Measurements from ENCODE around the gene RAP1A.
A peak's percentile ranks its signal among the peaks of the same experiment; 100 is the strongest.
"Not testable (repeated sequence)": the region's sequence is repeated elsewhere in the genome, so short reads cannot be mapped to it uniquely, and the experiment has no call there.

Gene RAP1A

DNA sequence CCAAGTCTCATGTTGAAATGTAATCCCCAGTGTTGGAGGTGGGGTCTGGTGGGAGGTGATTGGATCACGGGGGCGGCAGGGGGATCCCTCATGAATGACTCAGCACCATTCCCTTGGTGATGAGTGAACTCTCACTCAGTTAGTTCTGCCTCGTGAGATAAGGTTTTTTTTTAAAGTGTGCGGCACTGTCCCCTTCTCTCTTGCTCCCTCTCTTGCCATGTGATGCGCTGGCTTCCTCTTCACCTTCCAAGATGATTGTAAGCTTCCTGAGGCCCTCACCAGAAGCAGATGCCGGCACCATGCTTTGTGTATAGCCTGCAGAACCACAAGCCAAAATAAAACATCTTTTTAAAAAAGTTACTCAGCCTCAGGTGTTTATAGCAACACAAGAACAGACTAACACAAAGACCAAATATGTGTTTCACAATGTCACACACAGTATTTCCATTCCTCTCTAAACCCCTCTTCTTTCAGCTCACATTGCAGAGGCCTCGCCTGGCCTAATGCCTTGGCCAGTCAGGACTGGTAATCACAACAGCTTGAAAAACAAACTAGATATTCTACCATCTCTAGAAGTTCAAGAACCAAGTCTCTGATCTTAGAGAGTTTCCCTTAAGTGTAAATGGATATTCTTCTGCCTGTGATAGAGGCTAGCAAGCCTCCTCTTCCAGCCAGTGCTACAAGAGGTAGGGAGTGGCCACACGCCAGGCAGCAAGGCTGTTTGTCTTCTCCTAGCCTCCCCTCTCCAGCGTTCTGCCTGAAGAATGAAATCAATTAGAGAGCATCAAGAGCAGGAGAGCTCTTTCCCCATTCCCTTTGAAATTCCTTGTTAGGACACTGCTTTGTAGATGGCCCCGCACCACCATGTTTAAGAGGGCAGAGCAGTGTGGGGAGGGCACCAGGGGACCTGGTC lies 19.6 kb upstream of the RAP1A start:
- DNase-seq: no peak

DNA sequence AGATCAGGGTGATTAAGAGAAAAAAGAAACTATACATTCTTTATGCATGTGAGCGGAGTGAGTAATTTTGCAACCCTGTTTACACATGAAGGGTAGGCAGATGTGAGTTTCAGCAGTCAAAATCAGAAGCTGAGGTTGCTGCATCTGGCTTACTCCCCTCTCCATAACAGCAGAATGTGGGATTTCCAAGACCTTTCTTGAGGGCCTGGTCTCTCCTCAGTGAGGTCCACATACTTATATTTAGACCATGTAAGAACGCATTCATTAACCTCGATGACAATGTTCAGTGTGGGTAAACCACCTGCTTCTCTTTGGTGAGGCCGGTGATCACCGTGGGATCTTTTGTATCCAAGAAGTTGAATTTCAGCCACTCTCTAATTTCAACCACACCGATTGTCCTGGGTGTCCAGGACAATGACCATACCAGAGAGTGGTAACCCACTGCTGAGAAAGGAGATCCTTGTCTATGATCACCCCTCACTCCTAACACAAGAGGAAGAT lies 18.7 kb upstream of the RAP1A start:
- no peak for DNase-seq

DNA sequence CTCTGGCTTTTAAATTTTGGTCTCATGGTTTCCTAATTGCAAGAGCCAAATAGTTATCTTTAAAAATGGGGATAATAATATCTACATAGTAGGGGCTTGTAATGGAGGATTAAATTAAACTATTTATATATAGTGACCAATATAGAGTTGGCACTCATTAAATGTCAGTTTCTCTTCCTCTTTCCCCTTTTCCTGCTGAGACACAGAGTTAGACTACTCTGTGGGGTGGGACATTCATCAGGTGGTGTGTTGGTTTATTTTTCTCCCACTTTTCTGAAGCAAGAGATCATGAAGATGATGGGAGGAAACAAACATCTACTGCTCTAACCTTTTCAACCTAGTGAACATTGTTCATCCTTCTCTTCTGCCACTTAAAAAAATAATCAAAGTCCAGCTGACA lies 17.3 kb upstream of the RAP1A start:
- DNase-seq: no peak

DNA sequence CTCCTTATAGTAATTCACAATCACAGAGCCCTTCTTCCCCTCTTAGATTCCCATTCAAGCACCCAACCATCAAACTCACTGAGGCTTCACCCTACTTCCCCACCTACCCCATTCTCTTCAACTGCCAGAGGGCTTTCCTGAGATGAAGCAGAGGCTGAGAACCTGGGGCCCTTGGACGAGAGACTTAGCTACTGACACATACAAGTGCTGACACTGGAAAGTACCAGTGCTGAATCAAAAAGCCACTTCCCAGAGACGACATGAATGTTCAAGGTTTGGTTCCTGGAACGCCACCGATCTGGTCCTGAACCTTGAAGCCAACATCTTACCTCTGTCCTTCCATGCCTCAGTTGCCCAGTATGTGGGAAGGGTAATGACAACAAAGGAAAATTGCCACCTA lies 16.6 kb upstream of the RAP1A start:
- DNase-seq: no peak

DNA sequence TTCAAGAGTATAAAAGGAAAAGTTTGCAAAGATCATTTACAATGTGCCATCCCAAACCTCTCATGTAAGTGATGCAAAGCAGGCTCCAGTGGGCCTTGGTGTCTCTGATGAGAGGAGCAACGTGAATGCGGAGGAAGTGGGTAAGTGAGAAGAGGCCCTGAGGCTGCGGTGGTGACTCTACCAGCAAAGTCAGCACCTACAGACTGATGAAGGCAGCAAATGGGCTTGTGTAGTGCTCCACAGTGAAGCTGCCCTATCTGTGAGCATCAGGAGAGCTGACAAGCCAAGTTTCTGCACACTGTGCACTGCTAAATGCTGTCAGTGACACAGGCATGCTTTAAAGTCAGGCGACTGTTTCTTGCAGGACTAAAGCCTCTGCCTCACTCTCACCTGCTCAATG lies 15.6 kb upstream of the RAP1A start:
- DNase-seq: no peak

DNA sequence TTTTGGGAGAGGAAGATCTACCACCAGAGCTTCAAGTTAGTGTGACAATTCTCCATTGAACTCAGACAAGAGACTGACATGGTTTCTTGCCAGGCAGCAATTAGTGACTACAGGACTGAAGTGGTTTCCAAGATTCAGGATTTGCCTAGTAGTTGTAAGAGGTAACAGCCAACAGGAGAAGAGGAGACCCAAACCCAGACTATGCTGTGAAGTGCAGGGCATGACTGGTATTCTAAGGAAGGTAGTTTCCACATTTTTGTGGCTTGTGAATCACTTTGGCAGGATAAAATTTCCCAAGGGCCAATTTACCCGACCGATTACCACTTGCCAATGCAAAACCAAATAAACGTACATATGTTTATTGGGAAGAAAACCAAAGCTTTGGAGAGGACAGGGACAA lies 14.7 kb upstream of the RAP1A start:
- DNase-seq: no peak

DNA sequence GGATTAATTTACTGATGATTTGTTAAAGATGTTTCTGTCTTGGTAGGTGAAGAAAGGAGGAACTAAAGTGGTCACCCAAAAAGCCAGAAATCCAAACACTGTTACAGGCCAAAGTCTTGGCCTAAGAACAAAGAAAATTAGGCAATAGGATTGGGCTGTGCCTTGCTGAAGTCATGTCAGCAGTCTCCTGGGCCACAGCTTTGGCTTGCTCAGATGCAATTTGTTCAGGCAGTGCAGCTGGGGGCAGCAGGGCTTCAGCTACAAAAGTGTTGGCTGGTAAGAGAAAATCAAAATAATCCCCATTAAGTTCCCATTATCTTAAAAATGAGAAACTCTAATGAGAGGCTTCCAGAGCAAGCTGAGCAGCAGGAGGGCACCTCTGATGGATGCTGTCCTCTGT lies 14.0 kb upstream of the RAP1A start:
- peak; percentile 37 for DNase-seq

DNA sequence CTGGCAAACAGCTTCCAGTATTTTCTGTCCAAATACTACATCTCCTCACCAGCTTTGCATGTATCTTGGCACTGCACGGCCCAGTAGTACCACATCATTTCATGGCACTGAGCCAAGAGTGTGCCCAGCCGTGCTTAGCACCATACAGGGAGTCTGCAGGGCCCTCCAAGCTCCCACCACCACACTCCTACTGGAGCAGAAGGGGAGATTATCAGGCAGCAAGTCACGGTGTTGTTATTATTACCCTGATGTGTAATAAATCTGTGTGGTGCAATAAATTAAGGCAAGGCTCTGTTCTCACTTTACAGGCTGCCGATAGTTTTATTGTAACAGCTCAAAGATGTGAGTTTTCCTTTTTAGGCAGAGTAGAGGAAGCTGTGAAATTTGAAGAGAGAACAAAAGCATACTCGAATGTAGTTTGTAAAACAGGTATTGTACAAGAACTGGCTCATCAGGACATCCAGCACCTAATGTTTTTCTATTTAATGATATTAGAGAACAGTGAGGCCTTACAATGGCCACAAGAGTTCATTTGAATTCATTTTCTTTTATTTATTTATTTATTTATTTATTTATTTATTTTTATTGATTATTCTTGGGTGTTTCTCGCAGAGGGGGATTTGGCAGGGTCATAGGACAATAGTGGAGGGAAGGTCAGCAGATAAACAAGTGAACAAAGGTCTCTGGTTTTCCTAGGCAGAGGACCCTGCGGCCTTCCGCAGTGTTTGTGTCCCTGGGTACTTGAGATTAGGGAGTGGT lies 13.0 kb upstream of the RAP1A start:
- DNase-seq: peak; percentile 32

DNA sequence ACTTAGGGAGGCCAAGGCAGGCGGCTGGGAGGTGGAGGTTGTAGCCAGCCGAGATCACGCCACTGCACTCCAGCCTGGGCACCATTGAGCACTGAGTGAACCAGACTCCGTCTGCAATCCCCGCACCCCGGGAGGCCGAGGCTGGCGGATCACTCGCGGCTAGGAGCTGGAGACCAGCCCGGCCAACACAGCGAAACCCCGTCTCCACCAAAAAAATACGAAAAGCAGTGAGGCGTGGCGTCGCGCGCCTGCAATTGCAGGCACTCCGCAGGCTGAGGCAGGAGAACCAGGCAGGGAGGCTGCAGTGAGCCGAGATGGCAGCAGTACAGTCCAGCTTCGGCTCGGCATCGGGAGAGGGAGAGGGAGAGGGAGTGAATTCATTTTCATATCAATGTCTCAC lies 11.1 kb upstream of the RAP1A start:
- not testable (repeated sequence) for DNase-seq

DNA sequence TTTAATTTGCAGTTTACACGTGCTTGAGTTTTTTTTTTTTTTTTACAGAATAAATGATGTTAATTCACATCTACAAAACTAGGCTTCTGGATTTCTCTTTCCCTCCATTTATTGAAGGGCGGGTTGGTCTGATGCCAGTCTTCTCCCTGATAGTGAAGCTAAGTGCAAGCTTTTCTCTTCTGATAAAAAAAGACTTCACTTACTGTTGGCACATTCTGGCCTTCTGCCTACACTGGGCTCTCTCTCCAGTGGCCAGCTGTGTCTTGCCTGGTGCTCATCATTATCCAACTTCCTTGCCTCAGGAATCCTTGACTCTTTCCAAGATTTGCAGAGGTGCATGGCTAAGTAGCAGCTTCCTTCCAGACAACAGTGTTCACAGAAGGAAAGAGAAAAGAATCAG lies 7.6 kb upstream of the RAP1A start:
- no peak for DNase-seq

DNA sequence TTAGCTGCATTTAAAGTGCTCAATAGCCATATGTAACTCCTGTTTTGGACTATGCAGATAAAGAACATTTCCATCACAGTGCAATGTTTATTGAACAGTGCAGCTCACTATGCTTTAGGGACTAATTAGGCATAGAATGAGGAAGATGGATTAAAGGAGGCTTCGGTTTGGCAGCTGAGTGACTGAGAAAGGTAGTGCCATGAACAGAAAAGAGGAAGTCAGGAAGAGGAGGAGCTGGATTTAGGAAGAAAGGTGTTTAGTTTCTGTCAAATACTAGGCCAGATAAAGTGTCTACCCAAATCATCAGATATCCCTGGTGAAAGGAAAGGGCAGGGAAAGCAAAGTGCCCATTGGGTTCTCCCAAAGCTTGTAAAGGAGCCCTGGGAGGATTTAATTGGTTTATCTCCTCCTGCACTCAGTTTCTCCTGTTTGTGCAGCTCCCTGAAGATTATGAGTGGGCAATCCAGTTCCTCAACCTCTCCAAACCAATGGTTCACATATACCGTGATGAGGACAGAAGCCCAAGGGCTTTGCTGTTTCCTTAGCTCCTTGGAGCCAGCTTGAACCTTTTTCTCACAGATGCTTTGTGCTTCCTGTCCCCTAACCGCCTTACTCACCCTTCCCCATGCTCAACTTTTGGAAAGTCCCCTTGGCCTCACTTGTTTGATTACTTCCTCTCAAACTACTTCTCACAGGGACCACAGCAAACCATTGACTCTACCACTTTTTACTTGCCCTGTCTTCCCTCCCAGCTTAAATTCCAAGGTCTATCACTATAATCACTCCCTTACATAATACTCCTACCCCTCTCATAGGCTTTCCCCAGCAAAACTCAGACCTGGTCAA lies 3.5 kb upstream of the RAP1A start:
- no peak for DNase-seq

DNA sequence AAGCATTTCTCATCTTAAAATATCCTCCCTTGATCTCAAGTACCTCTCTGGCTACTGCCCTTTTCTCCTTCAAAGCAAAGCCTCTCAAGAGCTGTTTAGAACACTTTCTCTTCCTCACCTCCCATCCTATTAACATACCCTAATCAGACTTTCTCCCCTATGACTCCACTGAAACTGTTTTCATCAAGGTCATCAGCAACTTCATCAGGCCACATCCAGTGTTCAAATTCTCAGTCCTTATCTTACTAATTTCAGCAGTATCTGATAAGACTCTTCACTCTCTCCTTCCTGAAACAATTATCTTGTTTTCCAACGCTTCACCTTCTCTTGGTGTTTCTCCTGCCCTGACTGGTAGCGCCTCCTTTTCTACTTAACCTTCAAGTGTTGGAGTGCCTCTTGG lies 1.5 kb upstream of the RAP1A start:
- no peak for DNase-seq

DNA sequence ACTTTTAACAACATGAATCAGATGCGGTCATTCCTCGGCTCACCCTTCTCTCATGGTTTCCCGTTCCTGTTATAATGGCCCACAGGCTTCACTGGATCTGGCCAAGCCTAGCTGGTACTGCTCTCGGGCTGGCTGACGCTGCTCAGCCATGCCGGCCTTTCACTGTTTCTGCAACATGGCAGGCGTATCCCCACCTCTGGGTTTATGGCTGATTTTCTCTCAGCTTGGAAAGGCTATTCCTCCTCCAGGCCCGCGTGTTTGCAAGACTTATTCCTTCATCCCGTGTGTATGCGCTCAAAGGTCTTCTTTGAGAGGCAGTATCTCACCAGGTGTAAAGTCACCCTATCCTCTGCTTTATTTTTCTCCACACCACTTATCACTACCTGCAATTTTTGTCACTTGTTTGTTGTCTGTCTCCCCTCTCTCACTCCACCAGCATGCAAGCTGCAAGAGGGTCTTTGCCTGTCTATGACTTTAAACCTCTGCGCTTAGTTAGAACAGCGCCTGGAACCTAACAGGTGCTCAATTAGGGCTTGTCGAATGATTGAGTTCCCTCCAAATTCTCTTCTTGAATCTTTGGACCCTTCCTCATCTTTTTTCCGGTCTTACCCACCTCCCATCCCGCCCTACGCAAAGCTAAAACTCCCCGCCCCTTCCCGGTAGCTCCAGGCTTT lies 491 bp upstream of the RAP1A start:
- no peak for DNase-seq

DNA sequence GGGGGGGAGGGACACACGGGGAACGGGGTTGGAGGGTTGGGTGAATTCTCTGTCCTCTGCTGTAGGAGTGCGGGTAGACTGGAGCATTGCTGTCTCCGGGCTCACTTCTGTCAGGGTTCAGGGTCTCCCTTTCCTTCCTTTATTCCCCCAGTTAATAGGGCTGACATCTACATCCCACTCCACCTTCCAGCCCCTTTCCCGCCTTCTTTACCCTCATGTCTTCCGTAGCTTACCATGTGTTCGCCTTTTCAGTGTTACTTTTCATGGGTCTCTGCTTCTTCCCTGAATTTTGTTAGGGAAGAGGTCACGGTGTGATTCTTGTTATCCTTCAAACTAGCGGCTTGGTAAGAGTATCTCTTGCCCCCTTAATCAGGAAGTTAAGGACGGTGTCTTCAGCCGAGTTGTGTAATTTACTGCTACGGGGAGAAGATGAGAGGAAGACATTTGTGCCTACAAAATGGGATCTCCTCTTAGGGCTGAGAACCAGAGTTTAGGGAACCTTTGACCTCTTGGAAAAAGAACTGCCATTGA lies 917 bp downstream of the RAP1A start:
- DNase-seq: no peak

DNA sequence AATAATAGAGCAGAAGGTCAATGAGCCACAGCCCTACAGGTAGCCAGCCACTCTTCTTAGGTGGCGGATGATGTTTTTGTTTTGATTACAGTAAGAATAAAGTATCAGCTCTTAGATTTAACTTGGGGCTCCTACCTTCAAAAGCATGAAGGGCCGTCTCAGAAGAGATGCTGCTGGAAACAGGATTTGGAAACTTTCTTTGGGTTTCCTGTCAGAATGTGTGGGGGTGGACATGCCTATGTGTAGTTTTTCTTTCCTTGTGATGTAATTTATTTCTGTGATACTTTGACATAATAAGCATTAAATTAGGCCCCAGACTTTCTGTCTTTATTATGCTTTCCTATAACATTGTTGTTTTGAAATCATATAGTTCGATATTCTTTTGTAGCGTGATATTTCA lies 1.5 kb downstream of the RAP1A start:
- no peak for DNase-seq

DNA sequence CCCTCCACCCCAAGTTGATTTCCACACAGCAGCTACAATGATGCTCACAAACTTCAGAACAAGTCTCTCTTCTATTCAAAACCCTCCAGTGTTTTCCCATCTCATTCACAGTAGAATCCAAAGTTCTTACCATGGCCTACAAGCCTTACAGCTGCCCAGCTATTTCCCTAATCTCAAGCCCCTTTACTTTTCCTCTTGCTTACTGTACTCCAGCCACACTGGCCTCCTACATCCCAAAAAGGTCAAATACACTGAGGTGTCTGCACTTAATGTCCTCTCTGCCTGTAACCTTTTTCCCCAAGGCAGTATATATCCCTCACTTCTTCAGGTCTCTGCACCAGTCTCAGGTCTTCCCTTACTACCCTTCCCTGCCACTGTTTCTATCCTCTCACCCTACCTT lies 2.6 kb downstream of the RAP1A start:
- no peak for DNase-seq

DNA sequence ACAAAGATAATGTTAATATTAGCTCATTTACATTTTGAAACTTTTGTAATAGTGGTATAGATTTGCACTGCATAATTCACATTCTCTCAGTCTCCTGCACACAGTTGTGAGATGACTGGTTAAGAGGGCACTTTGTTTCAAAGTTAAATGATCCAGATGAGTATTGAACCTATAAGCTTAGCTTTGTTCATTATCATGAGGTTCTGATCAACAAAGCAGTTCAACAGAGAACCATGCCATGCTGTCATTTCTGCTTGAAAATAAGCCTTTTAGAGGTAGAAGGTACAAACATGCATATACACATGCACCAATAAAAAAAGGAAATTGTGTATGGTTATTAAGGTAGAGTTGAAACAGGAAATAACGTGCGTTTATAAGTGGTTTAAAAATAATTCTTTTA lies 4.8 kb downstream of the RAP1A start:
- DNase-seq: no peak

DNA sequence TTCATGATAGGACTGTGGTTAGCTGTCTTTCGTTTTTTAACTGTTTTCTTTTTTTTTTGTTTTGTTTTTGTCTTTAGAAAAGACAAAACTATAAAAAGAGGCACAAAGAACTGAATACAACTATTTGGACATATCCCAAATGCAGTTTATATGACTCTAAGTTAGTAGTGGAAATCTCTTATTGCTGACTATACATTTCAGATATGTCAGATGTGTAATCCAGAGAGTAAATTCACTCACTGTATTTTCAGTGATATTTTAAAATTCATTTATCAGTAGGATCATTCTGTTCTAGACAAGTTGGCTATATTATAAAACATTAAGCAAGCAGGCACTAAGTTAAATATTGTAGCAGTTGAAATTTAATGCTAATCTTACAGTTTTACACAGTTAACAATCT lies 5.7 kb downstream of the RAP1A start:
- no peak for DNase-seq

DNA sequence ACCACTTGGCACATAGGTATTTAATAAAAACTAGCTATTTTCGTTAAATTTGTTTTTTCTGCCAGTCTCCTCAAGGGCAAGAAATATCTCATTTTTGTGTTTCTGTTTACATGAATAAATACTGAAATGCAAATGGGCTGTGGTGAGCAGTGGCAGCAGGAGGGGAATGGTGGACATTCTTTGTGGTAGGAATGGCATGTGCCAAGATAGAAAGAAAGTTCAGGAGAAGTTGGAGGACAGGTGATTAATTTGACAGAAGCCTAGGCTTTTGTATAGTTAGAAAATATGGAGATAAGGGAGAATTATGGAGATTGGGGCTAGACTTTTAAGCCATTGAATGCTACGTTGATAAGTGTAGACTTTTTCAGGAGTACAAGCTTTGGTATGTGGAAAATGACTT lies 8.6 kb downstream of the RAP1A start:
- no peak for DNase-seq

DNA sequence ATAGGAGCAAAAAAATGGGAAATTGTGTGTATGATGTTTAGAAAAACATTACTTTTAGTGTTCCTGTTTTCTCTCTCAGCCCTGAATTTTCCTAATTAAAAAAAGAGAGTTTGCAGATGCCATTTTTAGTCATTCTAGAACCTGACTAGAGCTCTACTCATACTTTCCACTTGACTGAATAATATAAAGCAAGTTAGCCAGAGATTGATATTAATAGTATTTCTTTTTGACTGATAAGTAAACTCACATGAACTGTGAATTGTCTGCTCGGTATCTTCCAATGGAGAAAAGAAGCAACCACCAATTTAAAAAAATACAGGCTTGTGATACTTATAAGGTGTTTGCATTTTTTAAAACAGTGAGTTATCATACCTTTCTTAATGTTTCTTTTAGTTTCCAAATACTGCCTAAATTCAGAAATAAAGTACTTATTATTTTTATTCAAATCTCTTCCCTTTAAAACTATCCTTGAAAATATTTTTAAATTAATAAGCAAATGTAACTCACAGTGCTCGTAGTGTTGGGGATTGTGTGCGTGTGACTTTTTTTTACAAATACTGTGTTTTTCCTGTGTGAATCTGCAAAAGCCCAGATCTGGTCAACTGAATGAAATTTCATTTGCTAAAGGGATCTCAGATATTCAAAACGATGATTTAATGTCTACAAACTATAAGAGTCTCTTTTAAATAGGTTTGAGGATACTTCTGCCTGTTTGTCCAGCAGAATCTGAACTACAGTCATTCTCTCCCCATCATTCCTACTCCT lies 9.8 kb downstream of the RAP1A start:
- DNase-seq: no peak

DNA sequence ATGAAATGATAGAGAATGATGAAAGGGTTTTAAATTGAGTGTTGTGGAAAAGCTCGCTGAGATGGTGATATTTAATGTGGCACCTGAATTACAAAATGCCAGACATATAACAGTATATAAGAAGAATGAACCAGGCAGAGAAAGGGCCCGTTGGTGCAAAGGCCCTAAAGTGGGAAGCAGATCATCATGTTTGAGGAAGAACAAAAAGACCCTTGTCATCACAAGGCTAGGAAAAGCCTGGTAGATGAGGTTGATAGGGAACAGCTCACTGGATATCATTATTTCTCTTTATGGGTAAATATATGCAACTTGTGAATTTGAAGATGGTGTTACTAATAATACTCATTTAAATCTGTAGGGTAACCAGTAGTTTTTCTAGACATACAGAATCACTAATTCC lies 11.0 kb downstream of the RAP1A start:
- DNase-seq: no peak

DNA sequence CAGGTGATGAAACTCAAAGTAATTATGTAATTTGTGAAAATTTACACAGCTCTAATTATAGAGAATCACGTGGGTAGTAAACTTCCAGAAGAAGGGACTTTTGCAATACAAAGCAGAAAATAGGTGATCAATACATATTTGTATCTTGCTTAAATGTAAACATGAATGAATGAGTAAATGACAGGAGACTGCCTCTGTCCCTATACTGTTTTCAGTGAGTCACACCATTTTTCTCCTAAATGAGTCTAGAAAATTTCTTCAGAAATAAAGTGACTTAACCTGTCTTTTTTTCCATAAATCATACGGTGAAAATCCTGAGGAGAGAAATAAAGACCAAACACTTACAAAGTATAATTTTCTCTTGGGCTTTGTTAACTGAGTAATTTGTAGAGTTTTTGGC lies 11.9 kb downstream of the RAP1A start:
- no peak for DNase-seq

Measured in right hindlimb (tissue), 1 donor.